NCI-H2107 (cell line): ENCODE results near the gene MAP4K2.

Experiments used
- DNase-seq: peaks from one replicate; lab custom pipeline; 2025; lab: John Stamatoyannopoulos, UW

MAP4K2 gene

DNA sequence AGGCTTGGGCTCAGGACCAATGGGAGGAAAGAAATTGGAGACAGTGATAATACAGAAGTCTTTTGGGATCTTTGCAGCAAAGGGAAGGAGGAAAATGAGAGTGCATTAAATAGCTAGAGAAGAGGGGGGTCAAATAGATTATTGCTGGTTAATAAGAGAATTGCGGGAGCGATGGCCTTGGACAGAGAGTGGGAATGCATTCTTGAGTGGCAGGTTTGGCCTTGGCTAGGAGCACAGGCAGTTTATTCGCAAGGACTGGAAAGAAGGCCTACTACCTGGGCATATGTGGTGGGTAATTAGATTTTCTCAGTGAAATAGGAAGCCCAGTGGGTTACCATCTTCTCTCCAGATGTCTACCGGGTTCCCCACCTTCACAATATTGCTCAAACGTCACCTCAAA lies 10.8 kb upstream of the MAP4K2 start:
- no peak for DNase-seq

DNA sequence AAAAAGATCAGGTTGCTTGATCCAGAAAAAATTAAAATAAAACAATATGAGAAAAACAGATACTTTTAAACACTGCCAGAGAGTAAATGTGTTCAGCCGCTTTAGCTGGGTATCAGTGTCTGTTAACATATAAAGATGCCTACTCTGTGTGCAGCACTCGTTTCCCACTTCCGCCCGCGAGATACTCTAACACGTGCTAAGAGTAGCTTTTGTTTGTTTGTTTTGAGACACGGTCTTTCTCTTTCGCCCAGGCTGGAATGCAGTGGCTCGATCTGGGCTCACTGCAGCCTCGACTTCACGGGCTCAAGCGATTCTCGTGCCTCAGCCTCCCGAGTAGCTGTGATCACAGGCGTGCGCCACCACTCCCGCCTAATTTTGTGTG lies 7.9 kb upstream of the MAP4K2 start:
- no peak for DNase-seq

DNA sequence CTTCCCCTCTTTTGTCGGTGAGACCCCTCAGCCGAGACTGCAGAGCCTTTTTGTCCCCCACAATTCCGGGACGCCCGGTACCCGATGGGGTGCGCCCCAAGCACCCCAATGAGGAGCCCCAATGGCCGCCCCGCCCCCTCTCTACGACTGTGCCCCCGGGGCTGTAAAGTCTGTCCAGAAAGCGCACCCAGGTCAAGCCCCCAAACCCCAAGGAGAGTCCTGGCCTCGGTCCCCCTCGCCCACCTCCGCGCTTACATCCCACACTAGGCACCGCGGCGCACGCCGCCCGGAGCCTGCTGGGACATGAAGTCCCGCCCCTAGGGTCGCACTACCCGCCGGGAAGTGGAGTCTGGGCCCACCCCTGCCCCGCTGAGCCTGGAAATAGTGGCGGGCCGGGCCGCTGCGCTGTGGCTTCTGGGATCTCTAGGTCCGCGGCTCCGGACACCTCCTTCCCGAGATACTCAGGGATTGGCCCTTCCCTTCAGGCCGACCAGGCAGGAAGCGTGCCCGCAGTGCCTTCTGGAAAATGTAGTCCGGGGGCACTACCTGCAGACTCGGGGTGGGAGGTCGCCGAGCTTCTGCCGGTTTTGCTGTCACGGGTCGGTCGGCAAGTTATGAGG lies 7.4 kb upstream of the MAP4K2 start, which contains the start of gene MEN1:
Gene MEN1, minus strand, starts transcription at position 281 of the 620 bp plus-strand sequence. CDS start 442 bp downstream, outside the sequence.
- peak; percentile 94 for DNase-seq

DNA sequence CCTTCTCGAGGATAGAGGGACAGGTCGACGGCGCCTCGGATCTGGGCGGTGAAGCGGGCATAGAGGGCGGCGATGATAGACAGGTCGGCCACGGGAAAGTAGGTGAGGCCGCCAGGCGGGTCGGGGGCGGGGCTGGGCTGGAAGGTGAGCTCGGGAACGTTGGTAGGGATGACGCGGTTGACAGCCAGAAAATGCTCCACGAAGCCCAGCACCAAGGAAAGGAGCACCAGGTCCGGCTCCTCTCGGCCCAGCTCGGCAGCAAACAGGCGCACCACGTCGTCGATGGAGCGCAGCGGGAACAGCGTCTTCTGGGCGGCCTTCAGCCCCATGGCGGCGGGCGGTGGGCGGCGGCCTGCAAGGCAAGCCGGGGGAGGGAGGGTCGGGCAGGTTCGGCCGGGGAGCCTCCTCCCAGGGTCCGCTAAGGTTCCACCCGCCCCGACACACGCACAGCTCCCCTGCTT lies 6.8 kb upstream of the MAP4K2 start:
- no peak for DNase-seq

DNA sequence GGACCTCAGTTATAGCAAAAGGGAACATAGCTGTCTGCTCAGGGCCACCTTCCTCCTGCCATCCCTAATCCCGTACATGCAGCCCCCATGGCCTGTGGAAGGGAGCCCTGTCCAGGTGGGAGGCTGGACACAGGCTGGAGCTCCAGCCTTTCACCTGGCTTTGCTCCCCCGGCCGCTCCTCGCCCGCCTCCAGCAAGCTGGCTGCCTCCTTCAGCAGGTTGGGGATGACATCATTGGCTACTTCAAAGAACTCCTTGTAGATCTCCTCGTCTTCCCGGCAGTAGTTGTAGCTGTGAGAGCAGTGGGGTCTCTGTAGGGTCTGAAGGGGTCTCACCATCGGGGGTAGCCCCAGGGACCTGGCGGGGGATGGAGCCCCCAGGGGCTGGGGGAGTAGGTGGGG lies 2.5 kb upstream of the MAP4K2 start:
- DNase-seq, result no peak

DNA sequence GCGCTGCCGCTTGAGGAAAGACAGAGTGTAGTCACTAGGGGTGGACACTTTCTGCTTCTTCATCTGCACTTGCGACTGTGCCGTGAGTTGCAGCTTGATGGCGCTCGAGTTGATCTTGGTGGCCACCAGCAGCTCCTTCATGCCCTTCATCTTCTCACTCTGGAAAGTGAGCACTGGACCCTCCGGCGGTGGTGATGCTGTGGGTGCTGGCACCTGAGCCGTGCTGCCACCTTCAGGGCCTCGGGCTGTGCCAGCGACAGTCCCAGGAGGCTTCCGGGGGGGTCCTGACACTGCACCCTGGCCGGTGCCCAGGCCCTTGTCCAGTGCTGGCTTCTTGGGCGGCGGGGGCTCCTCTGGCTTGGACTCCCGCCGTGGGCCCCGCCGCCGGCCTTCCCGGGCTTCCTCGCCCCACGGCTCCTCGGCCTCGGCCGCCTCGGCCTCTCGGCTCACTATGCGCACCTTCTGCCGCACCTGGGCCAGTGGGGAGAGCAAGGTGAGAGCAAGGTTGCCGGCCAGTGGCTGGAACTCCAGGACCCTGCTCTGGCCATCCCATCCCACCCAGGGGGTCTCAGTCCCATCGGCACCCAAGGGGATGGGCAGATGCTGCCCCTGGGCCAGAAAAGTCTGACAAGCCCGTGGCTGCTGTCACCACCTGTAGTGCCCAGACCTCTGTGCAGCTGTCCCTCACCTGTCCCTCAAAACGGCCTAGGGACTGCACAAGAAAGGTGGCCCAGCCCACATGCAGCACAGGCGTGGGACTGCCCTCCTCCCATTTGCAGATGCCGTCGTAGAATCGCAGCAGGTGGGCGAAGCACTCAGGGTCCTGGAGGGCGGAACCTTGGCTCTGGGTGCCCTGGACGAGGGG lies 1.6 kb upstream of the MAP4K2 start:
- DNase-seq, result no peak

DNA sequence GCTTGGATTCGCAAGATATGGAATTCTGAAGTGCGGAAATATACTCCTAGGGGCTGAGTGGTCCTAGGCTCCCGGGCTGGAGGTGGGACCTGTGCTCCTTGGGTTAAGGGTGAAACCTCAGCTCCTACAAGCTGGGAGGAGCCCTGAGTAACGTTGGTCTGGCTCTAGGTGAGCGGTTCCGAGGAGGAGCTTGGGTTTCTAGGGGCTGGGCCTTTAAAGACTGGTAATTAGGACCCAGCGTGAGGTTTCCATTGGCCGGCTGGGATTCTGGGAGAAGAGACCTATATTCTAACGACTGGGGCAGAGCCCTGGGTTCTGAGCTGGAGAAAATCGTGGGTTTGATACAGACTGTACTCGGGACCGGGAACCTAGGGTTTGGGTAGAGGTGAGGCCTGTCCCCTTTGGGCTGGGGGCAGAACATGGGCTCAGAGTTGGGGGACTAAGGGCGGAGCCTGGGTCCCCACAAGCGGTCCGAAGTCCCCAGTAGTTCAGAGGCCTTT lies 882 bp upstream of the MAP4K2 start:
- DNase-seq, result no peak

DNA sequence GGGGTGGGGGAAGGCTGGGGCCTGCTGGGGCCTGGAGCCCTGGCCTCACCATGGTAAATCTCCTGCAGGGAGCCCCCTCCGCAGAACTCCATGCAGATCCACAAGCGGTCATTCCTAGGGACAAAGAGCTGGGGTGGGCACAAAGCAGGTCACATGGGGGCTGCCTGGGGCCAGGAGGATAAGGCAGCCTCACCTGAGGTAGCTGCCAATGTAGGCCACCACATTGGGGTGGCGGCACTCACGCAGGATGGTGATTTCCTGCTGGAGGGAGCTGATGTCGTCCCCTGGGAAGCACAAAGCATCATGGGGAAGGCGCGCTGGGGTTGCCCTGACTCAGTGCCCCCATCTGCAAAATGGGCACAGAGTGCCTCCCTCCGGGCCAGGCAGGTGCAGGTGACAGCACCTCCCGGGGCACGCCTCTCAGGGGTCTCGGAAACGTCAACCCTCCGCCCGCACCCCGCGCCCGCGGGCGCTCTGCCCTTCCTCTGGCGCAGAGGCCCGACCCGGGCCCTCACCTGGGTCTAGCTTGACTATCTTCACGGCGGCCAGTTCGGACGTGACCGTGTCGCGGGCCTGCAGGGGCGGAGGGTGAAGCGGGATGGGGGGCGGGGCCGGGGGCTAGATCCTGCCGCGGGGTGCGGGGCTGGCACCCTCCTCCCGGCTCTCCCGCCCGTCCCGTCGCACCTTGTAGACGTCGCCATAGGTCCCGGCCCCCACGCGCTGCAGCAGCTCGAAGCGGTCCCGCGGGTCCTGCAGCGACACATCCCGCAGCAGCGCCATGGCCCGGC lies 450 bp downstream of the MAP4K2 start:
- DNase-seq, result no peak

DNA sequence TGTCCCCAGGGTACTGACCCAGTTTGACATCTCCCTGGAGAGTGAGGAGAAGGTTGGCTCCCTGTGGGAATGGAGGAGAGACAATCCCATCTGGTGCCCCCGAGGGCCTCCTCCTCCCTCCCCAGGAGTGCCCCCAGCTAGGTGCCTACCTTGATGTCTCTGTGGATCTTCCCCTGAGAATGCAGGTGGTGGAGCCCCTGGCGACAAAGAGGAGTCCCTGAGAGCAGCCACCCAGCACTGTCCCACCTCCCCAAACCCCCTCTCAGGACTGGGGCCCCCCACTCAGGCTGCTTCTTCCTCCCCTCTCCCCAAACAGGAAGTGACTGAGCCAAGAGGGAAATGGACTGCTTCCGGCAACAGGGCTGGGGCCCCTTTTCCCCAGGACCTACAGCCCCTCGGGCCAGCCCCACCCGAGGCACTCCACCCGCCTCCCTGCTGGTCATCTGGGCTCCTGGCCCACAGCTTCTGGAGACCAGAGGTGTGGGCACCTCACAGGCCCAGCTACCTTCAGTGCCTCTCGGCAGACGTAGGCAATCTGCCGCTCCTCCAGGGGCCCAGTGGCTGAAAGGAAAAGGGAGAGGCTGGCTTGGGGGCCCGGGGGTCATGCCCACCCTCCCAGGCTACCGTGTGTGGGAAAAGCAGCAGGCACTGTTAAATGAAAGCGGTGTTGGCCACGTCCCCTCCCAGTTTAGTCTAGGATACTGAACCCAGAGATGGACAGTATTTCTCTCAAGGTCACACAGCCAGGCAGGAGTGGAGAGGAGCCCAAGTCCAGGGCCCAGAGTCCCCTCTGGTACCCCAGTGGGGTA lies 1.2 kb downstream of the MAP4K2 start:
- DNase-seq, result no peak

DNA sequence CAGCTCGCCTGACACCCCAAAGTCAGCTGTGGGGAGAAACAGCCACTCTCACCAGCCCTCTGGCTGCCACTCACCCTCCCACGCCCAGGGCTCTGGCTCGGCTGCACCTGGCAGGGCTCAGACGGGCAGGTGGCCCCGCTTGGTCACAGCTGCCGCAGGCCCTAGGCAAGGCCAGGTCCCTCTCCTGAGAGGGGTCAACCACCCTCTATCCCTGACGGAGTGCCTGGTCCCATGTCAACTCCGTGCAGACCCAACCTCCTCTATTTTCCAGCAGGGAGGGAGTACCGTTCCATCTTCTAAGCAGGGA lies 1.9 kb downstream of the MAP4K2 start:
- no peak for DNase-seq

DNA sequence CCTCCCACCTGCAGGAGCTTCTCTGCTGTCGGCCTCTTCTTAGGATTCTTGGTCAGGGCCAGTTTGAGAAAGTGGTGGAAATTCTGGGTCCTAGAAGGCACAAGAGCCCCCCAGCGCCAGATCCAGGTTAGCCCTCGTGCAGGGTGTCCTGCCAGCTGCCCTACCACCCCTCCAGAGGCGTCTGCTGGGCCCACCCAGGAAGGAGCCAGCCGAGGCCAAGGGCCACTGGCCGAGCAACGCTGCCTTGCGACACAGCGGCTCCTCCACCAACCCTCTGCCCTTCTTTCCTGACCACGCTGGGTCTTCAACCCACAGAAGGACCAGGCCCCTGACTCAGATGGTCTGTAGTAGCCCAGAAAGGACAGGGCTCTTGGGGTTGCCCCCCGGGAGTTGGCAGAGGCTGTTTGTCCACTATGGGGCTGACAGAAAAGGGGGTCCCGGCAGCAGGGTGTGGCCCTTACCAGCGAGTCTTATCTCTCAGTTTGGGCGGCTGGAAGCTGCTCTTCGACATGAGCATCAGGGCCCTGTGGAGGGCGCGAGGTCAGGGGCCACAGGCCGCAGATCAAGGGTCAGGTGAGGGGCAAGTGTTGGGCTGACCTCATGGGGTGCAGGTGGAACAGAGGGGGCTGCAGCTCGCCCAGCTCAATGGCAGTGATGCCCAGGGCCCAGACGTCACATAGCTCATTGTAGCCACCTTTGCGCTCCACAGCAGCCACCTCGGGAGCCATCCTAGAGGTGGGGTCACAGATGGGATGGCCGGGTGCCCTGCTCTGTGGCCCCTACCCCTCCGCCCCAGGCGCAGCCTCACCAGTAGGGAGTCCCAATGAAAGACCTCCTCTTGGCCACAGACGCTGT lies 2.5 kb downstream of the MAP4K2 start:
- DNase-seq, result no peak

DNA sequence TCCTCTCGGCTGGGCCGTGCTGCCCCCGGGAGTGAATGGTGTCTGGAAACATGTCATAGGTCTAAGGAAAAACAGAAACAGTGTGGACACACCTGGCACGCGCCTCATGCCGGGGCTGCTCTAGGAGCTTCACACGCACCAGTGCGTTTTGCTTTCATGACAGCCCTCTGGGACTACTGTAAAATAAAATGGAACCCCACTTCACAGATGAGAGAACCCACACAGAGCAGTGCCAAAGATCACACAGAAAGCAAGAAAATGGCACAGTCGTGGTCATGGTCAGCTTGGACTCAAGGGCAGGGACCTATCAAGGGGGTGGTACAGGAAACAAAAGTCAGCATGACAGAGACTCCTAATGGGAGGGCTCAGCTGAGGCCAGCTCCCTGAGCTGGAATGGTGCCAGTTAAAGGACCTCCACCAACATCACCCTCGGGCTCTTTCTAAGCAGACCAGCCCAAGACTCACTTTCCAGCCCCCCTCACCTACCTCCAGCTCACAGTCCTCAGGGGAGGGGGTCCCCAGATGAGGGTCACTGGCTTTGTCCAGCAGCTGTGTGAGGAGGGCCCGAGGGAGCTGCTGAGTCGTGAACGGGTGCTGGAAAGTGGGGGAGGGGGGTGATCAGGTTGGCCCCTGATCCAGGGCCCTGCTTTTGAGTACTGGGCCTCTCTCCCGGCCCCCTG lies 3.3 kb downstream of the MAP4K2 start:
- DNase-seq, result no peak

DNA sequence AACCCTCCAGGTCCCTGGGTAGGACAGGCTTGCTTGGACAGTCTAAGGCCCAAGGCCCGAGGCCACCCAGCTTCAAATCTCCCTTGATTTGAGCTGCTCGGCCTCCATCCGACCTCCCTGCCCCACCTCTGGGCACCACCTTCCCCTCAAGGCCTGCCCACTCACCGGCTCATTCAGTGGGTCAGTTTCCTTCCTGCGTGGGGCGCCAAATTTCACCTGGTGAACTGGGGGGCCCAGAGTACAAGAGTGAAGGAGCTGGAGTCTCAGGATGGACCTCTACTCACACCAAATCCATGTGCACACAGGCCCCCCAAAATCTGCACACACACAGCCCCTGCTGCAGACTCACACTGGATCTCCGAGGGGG lies 3.8 kb downstream of the MAP4K2 start:
- DNase-seq, result no peak

DNA sequence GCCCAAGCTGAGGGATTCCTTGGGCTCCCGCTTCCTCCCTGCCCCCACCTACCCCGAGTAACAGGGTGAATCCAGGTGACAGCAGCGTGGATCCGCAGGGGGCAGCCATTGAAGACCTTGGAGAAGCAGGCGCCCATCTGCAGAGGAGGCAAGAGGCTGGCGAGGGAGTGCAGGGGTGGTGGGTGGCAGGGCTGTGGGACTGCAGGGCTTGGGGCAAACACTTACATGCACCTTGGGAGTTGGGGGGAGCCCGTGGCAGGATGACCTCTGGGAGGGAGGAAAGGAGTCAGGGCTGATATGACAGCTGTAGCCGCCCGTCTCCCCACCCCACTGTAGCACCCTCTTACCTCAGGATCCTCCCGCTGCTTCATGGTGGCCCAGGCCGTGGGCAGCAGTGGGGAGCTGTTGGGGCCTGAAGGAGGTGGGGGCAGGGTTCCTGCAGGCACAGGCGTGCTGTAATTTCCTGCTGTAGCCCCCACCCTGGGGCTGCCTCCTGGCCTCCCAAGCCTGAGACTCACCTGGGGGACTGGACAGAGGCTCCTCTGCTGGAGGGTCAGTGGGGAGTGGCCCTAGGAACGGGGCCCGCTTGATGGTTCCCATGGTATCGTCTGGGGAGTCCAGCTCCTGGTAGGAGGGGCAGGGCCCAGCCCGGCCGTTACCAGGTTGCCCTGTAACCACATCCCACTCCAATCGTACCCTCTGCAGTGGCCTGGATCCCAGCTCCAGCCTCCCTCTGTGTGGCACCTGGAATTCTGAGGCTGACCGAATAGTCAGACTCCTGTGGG lies 6.1 kb downstream of the MAP4K2 start:
- no peak for DNase-seq

DNA sequence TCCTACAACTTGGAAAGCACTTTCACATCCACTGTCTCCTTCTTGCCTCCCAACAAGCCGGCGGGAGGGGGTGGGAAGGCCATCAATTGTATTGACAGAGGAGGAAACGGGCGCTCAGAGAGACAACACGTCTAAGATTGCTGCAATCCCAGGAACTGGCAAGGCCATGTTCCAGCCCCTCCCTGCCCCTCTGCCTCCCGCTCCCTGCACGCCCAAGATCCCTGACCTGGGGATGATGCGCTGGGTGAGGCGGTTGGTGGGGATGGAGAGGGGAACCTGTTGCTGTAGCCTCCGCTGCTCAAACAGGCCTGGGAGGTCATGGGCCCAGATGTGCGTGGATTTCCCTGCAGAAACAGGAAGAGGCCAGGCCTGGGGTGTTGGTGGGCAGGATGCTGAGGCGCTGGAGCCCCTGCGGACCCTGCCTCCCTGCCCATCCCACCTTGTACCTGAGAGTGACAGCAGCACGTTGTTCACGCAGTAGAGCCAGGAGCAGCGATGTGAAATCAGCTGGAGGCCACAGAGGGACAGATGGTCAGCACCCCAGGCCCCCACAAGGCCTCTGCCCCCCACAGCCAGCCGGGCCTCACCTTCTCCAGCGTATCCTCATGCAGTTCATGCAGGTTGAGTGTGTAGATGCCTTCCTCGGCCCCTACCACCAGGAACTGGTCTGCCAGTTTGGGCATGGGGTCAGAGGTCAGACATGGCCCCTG lies 6.8 kb downstream of the MAP4K2 start:
- no peak for DNase-seq

DNA sequence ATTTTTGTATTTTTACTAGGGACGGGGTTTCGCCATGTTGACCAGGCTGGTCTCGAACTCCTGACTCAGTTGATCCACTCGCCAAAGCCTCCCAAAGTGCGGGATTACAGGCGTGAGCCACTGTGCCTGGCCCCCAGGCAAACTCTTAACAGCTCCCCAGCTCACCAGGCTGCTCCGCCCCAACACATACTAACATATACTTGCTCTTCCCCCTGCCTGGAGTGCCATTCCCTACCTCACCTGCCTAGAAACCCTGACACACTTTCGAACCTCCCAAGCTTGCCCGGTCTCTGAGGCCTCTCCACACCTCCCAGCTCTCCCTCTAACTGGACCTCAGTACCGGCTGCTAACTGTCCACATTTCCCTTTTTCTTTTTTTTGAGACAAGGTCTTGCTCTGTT lies 8.5 kb downstream of the MAP4K2 start:
- DNase-seq, result no peak

DNA sequence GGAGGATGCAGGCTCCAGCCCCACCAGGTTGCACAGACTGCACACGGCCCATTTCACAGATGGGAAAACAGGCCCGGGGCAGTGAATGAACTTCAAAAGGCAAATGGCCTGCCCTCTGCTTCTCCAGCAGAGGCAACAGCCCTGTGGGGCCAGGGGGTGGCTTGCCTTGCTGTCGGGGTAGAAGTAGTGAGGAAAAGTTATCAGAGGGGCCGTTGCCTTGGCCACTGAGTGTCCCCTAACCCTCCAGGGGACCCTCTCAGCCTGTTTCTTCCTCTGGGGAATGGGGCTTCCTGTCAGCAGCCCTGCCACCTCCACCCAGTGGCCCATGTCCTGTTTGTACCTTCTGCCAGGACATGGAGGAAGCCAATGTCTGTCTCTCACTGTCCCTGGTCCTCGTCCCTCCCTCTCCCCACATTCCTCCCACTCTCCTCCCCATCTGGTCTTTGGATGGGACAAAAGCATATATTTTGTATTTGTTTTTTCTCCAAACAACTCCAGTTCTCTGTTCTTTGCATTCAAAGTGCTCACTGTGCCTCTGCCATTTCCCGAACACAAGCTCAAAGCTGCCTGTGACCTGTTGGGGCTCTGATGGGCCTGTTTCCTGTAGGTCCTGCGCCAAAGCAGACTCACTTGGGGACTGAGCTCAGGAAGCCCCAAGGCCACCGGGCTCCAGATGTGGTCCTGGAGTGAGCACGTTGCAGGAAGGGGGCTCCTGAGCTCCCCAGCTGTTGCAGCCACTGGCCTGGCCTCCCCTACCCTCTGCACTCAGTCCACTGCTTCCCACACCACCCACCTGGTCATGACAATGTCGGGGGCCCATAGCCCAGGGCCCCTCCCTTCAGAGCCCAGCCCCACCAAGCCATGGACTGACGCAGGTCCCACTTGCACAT lies 9.5 kb downstream of the MAP4K2 start:
- DNase-seq, result no peak

DNA sequence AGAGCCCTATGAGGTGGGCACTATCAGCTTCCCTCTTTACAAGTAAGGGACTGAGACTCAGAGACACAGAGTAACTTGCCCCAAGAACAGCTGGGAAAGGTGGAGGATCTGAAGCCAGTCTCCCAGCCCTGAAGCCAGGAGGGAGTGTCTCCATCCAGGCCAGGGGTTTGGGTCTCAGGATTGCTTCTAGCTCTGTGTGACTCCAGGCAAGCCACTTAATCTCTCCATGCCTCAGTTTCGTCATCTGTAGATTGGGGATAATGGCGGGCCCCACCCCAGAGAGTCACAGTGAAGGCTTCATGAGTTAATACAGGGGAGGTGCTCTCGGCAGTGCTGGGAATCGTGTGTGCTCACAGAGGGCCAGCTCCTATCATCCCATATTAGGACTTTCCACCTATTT lies 10.5 kb downstream of the MAP4K2 start:
- DNase-seq, result no peak
